Daoy (cell line): ENCODE results near the gene KIF13A. TPM values are rescaled to one million over a fixed set of nuclear protein-coding genes. Genes with fewer than 3 reads are reported as not detected.
"Not testable (repeated sequence)": the region's sequence is repeated elsewhere in the genome, so short reads cannot be mapped to it uniquely, and the experiment has no call there.

Source experiments
- DNase-seq: peaks from one replicate; pipeline ENCODE4 v3.0.0-alpha.2; 2015; ENCODE audit warnings: low read depth
- total RNA-seq: library from RNA; depleted of rRNA; stranded (reverse); fragments of >200 nt; shearing (Covaris generic); gene quantifications from 2 replicates; pipeline ENCODE4 v1.2.3, GENCODE V29; 2014

Gene KIF13A
- total RNA-seq, 1 experiment from 2014 or later, result 23.0 TPM

DNA sequence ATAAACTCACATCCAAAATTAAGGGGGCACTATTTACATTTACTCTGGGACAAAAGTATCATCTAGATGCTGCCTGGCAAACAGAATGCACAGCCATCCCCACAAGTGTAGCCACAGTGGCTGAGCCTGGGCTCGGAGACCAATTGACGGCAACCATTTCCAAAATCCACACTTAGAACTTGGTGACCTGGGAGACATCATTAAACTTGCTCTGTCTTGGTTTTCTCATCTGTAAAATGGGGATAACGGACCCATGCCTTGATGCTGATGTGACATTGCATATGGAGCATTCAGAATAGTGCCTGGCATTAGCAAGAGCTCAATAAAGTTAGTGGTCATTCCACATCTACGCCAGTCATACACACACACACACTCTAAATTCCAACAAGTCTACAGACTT lies 140.7 kb downstream of the KIF13A start:
- DNase-seq, result no peak

DNA sequence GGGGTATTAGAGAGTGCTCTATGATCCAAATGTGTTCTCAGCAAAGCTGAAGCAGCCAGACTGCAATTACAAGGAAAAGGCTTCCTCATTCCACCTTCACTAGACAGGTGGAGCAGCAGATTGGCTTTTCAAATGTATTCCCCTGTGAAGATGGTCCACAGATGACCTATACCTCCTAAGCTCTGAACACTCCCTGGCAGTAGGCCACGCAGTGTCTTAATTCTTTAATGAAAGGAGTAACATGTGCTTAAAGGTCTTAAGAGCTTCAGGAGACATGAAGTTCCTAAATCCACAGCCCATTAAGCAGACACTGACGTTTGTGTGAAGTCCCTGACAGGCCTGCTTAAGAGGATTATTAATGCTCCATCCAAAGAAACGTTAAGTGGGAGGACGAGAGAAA lies 141.8 kb downstream of the KIF13A start:
- DNase-seq, result no peak

DNA sequence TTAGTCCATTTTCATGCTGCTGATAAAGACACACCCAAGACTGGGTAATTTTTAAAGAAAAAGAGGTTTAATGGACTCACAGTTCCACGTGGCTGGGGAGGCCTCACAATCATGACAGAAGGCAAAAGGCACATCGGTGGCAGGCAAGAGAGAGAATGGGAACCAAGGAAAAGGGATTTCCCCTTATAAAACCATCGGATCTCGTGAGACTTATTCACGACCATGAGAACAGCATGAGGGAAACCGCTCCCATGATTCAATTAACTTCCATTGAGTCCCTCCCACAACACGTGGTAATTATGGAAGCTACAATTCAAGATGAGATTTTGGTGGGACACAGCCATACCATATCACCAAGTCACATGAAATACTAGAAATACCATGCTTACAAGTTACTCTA lies 142.5 kb downstream of the KIF13A start:
- DNase-seq, result not testable (repeated sequence)

DNA sequence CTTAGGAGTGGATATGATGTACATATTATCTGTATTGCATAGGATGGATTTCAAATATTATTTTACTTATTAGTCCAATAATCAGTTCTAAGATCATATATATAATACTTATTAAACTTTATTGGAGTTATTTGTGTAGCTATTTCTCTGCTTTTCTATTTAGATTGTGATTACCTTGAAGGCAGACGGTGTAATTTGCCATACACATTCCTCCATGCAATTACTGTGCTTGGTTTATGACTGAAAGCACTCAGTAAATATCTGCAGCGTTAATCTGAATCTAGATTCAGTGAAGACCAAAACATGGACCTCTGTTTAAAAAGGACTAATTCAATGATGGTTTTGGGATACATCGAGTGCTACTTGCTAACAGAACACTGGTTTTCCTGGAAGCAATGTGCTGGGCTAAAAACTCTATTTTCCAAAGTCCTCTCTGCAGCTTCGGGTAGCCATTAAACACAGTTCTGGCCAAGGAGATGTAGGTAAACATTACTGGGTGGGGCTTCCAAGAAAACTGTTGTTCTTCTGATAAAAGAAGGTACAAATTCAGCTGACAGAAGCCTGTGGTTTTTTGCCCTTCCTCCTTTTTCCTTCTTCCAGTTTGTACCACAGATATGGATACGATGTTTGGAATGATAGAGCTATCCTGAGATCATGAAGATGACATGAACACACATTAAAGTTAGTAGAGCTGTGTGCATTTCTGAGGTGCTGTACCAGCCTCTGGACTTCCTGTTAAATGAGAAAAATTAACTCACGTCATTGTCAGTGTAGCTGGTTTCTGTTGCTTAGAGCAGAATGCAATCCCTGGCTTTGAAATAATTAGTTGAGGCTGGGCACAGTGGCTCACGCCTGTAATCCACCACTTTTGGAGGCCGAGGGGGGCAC lies 144.3 kb downstream of the KIF13A start:
- no peak for DNase-seq

DNA sequence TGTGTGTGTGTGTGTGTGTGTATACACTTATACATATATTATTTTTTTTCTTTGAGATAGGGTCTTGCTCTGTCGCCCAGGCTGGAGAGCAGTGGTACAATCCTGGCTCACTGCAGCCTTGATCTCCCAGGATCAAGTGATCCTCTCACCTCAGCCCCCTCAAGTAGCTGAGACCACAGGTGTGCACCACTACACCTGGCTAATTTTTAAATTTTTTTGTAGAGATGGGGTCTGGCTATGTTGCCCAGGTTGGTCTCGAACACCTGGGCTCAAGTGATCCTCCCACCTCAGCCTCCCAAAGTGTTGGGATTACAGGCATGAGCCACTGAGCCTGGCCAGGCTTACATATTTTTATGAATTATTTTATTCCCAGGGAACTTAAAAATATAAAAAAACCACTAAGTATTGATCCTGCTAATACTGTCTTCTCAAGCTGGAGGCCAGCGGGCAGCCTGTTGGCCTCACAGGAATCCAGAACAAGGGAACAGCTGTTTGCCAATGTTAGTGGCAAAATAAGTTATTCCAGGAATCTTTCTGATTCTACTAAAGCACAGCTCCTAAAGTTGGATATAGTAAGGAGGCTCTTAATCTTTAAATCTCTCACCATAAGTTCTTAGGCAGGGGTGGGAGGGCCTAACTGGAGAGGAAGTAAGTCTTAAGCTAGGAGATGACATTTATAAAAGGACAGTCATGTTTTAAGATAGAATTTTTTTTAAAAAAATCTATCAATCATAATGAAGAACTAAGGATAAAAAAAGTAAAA lies 145.2 kb downstream of the KIF13A start:
- no peak for DNase-seq

DNA sequence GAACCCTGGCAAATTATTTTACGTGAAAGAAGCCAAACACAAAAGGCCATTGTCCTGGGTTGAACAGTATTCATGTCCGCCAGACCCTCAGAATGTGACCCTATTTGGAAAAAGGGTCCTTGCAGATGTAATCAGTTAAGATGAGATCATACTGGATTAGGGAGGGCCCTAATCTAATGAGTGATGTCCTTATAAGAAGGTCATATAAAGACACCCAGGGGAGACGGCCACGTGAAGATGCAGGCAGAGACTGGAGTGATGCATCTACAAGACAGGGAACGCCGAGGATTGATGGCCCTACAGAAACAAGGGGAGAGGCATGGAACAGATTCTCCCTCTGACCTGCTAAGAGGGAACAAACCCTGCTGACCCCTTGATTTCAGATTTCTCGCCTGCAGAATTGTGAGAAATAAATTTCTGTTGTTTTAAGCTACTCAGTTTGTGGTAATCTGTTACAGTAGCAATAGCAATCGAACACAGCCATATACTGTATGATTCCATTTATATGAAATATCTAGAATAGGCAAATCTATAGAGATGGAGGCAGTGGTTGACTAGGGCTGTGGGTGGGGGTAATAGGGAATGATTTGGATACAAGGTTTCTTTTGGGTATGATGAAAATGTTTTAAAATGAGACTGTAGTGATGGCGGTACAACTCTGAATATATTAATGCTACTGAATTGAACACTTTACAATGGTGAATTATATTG lies 147.8 kb downstream of the KIF13A start:
- no peak for DNase-seq

DNA sequence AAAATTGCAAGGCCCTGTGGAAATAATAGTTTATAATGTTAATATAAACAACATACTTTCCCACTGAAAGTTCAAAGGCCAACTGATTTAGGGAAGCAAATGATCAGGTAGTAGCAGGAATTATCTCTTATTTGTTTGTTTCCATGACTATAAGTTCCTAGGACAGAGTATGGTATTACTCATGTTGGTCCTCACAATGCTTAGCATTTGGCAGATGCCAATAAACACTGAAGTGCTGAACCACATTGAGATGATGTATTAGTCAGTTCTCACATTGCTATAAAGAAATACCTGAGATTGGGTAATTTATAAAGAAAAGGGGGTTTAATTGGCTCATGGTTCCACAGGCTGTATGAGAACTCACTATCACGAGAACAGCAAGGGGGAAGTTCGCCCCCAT lies 151.1 kb downstream of the KIF13A start:
- DNase-seq, result no peak

DNA sequence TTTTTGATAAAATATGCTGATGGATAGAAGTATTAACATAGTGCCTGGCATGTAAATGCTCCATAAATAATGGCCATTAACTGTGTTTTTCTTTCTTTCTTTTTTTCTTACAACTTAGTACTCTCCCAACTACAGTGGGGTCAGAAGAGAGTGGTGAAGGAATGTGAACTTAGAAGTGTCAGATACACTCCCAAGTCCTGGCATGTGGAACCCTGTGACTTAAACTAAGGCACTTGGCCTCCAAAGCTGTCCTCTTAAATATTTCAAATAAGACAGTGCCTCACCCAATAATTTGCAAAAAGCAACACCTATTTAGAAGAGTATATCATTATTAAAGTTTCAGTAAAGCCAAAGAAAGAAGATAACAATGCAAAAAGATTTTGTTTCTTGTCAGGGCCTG lies 151.7 kb downstream of the KIF13A start:
- DNase-seq, result no peak

DNA sequence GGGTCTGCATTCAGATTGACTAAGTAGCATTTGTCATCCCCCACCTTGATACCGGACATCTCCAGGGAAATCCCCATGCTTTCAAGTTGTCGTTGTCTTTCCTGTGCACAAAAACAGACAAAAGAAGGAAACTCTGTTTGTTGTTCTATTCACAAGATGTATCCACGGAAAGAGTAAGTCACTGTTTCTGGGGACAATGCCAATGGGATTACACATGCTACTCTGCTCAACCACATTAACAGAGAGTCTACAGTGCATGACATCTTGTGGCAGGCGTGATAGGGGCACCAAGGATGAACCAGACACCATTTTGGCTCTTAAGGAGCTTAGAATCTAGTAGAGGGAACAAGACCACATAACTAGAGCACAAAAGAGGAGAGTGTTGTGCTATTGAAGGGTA lies 156.3 kb downstream of the KIF13A start:
- DNase-seq, result peak; percentile 39

DNA sequence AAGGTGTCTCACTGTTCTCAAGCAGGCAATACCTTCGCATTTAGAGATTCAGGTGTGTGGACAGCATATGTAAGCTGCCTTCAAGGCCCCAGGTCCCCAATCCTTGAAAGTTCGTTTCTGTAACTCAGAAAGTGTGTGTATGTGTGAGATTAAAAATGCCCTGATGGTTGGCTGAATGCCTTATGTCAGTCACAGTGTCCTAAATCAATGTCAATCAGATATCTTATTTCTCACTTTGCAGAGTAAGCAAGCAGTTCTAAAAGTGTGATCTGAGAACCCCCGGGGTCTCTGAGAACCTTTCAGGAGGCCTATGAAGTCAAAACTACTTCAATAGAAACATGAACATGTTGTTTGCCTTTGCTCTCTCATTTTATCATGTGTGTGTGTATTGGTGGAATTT lies 157.5 kb downstream of the KIF13A start:
- DNase-seq, result no peak

DNA sequence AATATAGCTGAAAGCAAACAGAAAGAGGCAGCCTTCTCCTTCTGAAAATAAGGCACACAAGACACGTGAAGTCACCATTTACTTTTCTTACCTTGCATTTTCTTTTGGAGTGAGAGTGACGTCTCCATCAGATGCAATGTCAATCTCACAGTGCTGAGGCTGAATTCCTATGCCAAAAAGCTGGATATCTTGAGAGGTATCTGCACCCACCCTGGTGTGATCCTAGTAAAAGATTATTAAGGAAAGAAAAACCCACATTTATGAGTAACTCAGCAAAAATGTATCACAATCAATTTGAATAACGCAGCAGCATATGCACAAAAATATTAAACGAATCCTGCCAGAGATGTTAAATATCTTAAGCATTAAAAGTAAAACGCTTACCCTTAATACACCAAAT lies 159.3 kb downstream of the KIF13A start:
- DNase-seq, result no peak

DNA sequence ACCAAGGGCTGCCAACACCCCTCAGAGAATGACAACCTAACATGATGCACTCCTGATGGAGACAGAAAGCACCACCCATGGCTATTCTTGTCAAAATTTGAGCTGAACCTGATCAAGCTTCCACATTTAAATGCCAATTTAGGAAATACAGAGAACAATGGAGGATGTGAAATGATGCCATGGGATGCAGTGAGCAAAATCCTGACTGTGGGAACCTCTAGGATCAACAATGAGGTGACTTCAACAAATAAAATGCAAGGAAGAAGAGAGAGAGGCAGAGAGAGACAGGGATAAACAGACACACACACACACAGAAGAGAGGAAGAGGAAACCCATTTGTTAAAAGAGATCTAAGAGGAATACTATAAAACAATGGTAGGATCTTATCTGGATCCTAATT lies 161.1 kb downstream of the KIF13A start:
- DNase-seq, result no peak

DNA sequence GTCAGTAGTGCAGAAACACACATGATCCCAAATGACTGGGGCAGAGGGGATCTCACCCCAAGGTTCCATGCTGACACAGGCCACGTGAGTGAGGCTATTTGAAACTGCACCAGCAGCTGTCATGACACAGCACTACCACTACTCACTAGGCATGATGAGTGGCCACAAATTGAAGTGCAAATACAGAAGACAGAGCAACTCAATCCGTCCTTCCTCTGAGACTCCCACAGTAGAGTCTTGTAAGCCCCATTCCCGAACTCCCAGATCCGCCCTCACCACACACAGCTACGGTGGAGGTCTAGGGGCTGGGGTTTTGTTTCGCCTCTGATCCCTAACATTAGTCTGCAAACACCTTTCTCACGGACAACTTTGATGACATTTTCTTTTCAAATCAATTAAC lies 167.4 kb downstream of the KIF13A start:
- DNase-seq, result peak; percentile 60

DNA sequence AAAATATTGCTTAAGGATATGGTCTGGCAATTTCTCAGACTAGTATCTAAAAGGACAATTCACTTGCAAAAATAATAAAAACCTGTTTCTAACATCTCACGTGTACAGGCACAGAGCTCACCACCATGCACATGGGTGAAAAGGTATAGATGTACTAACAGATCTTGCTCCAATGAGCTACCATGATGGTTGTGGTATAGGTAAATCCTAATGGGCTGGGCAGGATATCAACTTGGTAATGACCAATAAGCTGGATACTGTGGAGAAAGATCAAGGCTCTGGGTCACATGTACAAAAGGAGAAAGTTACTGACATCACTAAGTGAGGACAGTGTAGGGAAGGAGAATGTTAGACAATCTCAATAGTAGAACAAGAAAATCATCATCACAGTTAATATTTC lies 169.7 kb downstream of the KIF13A start:
- no peak for DNase-seq

DNA sequence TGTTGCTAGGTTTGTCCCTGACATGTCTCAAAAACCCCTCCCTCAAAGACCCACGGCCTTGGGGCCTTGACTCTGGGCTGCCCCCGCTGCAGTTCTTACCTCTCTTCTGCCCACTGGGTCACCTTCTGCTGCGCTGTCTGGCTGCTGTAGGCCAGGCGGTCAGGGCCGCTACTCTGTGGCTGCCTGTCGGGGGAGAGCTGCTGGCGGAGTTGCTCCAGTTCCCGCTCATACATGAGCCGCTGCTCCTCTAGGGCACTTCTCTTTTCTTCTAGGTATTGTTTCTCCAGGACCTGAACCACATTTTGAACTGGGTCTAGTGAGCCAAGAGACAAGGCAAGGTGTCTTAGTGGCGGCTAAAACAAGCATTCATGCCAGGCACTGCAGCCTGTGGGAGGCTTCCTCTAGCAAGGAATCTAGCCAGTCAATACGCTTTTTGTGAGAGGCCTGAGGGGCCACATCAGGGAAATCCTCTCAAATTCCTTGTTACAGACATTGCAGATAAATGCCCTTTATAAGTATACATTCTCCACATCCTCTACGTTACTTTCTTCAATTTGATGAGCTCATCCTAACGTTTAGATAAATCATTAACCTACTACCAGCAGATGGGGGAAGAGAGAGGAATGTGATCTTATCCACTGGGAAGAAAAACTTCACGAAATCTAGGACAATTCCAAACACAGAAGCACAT lies 170.4 kb downstream of the KIF13A start:
- DNase-seq, result no peak

DNA sequence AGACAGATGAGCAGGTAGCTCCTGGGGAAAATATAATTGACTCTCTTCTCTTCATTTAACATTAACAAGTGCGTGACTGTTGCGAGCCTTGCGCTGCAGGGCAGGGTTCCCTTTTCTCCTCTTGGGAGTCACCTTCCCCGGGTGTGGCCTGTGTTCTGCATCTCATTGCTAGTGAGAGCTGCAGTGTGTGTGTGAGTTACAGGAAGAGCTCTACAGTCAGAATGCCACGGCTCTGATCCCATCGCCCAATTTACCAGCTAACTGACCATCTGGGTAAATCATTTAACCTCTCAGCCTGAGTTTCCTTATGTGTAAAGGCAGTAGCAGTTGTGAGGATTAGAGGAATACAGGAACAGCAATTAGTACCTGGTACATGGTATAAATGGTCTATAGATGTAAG lies 173.9 kb downstream of the KIF13A start:
- DNase-seq, result no peak

DNA sequence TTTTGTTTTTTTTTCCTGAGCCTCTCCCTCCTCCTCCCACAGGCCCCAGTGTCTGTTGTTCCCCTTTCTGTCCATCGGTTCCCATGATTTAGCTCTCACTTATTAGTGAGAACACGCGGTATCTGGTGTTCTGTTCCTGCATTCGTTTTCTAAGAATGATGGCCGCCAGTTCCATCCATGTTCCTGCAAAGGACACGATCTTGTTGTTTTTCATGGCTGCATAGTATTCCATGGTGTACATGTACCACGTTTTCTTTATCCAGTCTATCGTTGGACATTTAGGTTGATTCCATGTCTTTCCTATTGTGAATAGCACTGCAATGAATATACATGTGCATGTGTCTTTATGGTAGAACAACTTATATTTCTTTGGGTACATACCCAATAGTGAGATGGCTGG lies 175.1 kb downstream of the KIF13A start:
- no peak for DNase-seq

DNA sequence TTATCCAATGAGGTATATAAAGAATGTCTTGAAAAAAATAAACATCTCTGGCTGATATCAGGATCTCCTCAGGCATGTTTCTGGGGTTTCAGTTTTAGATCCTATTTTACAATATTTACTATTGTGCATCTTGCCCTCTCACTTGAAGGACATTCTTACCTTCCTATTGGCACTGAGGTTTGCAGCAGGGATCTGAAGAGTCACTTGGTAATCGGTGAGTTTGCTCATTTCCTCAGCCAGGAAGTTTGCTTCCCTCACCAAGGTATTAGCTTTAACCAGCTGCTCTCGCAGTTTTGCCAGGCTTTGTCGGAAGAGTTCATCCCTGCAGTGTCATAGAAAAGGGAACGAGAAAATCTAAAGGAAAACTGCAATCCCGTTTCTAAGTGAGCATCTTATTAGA lies 178.8 kb downstream of the KIF13A start:
- DNase-seq, result no peak

DNA sequence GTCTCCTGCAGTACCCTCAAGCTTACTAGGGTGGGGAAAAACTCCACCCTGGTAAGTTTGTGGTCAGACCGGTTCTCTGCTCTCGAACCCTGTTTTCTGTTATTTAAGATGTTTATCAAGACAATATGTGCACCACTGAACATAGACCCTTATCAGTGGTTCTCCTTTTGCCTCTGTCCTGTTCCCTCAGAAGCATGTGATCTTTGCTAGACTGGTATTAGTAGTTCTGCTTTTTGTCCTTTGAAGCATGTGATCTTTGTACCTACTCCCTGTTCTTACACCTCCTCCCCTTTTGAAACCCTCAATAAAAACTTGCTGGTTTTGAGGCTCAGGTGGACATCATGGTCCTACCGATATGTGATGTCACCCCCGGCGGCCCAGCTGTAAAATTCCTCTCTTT lies 180.0 kb downstream of the KIF13A start:
- DNase-seq, result not testable (repeated sequence)

DNA sequence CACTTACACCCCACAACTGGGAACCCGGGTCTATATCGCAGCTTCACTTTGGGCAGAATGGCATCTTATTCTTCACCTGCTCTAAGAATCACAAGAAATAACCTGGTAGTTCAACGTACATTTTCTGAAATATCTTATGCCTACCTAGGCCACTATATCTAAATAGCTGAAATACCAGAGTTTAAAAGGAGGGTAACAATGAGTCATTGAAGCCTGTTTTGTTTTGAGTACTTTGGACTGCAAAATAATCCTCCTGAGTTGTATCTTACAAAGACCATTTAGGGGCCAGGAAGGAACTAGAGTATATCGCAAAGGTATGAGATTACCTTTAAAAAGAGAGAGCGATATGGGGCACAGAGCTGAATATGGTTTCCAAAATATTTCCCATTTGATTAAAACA lies 184.0 kb downstream of the KIF13A start:
- no peak for DNase-seq

DNA sequence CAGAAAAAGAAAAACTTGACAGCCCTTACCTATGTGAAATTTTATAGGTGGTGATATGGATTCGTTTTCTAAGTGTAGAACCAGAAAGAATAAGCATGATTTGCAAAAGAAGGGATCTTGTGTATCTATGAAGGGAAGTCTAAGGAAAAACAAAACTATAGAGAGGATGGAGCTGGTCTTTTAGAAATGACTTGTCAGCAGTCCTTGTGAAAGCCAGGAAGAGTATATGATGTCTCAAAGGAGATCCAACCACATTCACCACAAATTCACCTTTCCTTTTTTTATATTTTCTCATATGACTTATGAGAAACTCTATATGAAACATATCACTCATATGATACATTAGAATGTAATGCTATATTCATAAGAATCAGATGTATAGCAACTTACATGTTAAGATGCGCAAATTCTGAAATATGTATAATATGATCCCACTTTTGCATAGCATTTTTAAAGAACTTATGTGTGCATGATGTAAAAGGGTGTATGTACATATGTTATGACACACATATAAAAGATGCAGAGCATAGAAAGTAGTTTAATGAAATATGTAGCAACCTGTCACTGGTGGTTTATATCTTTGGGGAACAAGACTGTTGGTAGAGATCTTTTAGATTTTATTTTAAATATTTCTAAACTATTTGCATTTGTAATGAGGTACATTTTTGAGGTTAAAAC lies 188.8 kb downstream of the KIF13A start:
- no peak for DNase-seq
